ENCODE data around the gene EVC2. TPM values are rescaled to one million over a fixed set of nuclear protein-coding genes. Genes with fewer than 3 reads are reported as not detected.

EVC2 gene
- total and polyA plus RNA-seq, 2 donors (not counting 1 experiment from before 2014, with no cell fraction given) = 1.4 to 16.5 TPM

GRCh38 chr4:5685296-5685695 is 23.1 kb downstream of the EVC2 start:
- Histone ChIP-seq H3K4me2 (ENCODE audit: extremely low read depth, insufficient read depth, low read length) (no peak overlapping the region), H3K9ac (ENCODE audit: insufficient read depth, low read length) (no peak overlapping the region), H3K27me3 (ENCODE audit: control insufficient read depth, insufficient read depth, low read length) (no peaks in the 10 kb centered on the region), H3K4me3 (replicated peaks in 1 of 4; ENCODE audit: control extremely low read depth in 1 of 4, insufficient read depth in 1 of 4, low read depth in 3 of 4, low read length in 4 of 4) (no peak overlapping the region), H3K79me2 (ENCODE audit: control insufficient read depth, insufficient read depth, low read length) (no peaks in the 10 kb centered on the region), H4K20me1 (ENCODE audit: control insufficient read depth, extremely low read depth, insufficient read depth, low read length) (no peaks in the 10 kb centered on the region), H3K4me1 (ENCODE audit: control insufficient read depth, extremely low read depth, insufficient read depth, low read length) (no peaks in the 10 kb centered on the region), H3K36me3 (ENCODE audit: control insufficient read depth, insufficient read depth, low read length) (peaks cover 17% of the 10 kb centered on the region), H3K9me3 (ENCODE audit: control insufficient read depth, insufficient read depth, low read depth, low read length) (no peaks in the 10 kb centered on the region), H3K27ac (ENCODE audit: insufficient read depth, low read length) (no peak overlapping the region), H2AFZ (ENCODE audit: low read length) (no peak overlapping the region)
- TF ChIP-seq CTCF (conservative IDR thresholded peaks at IDR 0.05 in 1 of 2, IDR thresholded peaks at IDR 0.05 in 1 of 2; ENCODE audit: low read depth in 1 of 2, low read length in 2 of 2) = no peak
- TF ChIP-seq EZH2 (IDR thresholded peaks at IDR 0.05; ENCODE audit: low read length, missing control alignments) = no peak
- DNase-seq (ENCODE audit: low read depth in 2 of 2) = no peak

GRCh38 chr4:5683566-5683965 is 24.8 kb downstream of the EVC2 start:
- Histone ChIP-seq H3K79me2 (ENCODE audit: control insufficient read depth, insufficient read depth, low read length) (no peaks in the 10 kb centered on the region), H3K27me3 (ENCODE audit: control insufficient read depth, insufficient read depth, low read length) (no peaks in the 10 kb centered on the region), H3K27ac (ENCODE audit: insufficient read depth, low read length) (no peak overlapping the region), H3K9ac (ENCODE audit: insufficient read depth, low read length) (no peak overlapping the region), H3K4me2 (ENCODE audit: extremely low read depth, insufficient read depth, low read length) (no peak overlapping the region), H3K4me1 (ENCODE audit: control insufficient read depth, extremely low read depth, insufficient read depth, low read length) (no peaks in the 10 kb centered on the region), H2AFZ (ENCODE audit: low read length) (no peak overlapping the region), H3K4me3 (replicated peaks in 1 of 4; ENCODE audit: control extremely low read depth in 1 of 4, insufficient read depth in 1 of 4, low read depth in 3 of 4, low read length in 4 of 4) (no peak overlapping the region), H4K20me1 (ENCODE audit: control insufficient read depth, extremely low read depth, insufficient read depth, low read length) (no peaks in the 10 kb centered on the region), H3K36me3 (ENCODE audit: control insufficient read depth, insufficient read depth, low read length) (peaks cover 14% of the 10 kb centered on the region), H3K9me3 (ENCODE audit: control insufficient read depth, insufficient read depth, low read depth, low read length) (no peaks in the 10 kb centered on the region)
- TF ChIP-seq EZH2 (IDR thresholded peaks at IDR 0.05; ENCODE audit: low read length, missing control alignments) (no peak), CTCF (conservative IDR thresholded peaks at IDR 0.05 in 1 of 2, IDR thresholded peaks at IDR 0.05 in 1 of 2; ENCODE audit: low read depth in 1 of 2, low read length in 2 of 2) (no peak)
- peak in 1 of 2 donors; percentile 25 for DNase-seq (ENCODE audit: low read depth in 2 of 2)

- no peak overlapping the region for H3K4me3 ChIP-seq (replicated peaks in 1 of 4; ENCODE audit: control extremely low read depth in 1 of 4, insufficient read depth in 1 of 4, low read depth in 3 of 4, low read length in 4 of 4)
- H3K4me2 ChIP-seq (ENCODE audit: extremely low read depth, insufficient read depth, low read length) = no peak overlapping the region
- no peak overlapping the region for H2AFZ ChIP-seq (ENCODE audit: low read length)
- H3K27ac ChIP-seq (ENCODE audit: insufficient read depth, low read length) = no peak overlapping the region
- H3K4me1 ChIP-seq (ENCODE audit: control insufficient read depth, extremely low read depth, insufficient read depth, low read length) = no peaks in the 10 kb centered on the region
- no peaks in the 10 kb centered on the region for H3K79me2 ChIP-seq (ENCODE audit: control insufficient read depth, insufficient read depth, low read length)
- no peak overlapping the region for H3K9ac ChIP-seq (ENCODE audit: insufficient read depth, low read length)
- H4K20me1 ChIP-seq (ENCODE audit: control insufficient read depth, extremely low read depth, insufficient read depth, low read length) = no peaks in the 10 kb centered on the region
- TF ChIP-seq CTCF (conservative IDR thresholded peaks at IDR 0.05 in 1 of 2, IDR thresholded peaks at IDR 0.05 in 1 of 2; ENCODE audit: low read depth in 1 of 2, low read length in 2 of 2) (no peak), EZH2 (IDR thresholded peaks at IDR 0.05; ENCODE audit: low read length, missing control alignments) (no peak)
- H3K9me3 ChIP-seq (ENCODE audit: control insufficient read depth, insufficient read depth, low read depth, low read length) = no peaks in the 10 kb centered on the region
- peaks cover 13% of the 10 kb centered on the region for H3K36me3 ChIP-seq (ENCODE audit: control insufficient read depth, insufficient read depth, low read length)
- no peaks in the 10 kb centered on the region for H3K27me3 ChIP-seq (ENCODE audit: control insufficient read depth, insufficient read depth, low read length)
- peak; percentile 10 to 27 for DNase-seq (ENCODE audit: low read depth in 2 of 2)
These were observed 29.4 kb downstream of the EVC2 start for GRCh38 chr4:5678977-5679376.
